Neural progenitor cell (in vitro differentiated cells): ENCODE data around the gene NOG.

Experiments
- CTCF ChIP-seq: fragments of 200-600 bp; sonication (generic); IDR thresholded peaks from 2 replicates; pipeline ENCODE4 v1.5.1; 2017; ENCODE audit warnings: antibody characterized with exemption, mild to moderate bottlenecking
- EZH2 ChIP-seq: fragments of 200-600 bp; sonication (generic); IDR thresholded peaks from 2 replicates; pipeline ENCODE4 v1.6.1; 2017; ENCODE audit warnings: antibody characterized with exemption, mild to moderate bottlenecking, moderate library complexity
- EZH2phosphoT487 ChIP-seq: fragments of 200-600 bp; sonication (generic); IDR thresholded peaks from 2 replicates; pipeline ENCODE4 v1.6.1; 2017; ENCODE audit warnings: antibody characterized with exemption

- TF ChIP-seq CTCF = no peak
- TF ChIP-seq EZH2 = no peak
- TF ChIP-seq EZH2phosphoT487 = peak; percentile 74
Observed at GRCh38 chr17:56596691-56597494, 3.4 kb downstream of the NOG start.
